Measurements from ENCODE around the gene UBTF.

UBTF gene

DNA sequence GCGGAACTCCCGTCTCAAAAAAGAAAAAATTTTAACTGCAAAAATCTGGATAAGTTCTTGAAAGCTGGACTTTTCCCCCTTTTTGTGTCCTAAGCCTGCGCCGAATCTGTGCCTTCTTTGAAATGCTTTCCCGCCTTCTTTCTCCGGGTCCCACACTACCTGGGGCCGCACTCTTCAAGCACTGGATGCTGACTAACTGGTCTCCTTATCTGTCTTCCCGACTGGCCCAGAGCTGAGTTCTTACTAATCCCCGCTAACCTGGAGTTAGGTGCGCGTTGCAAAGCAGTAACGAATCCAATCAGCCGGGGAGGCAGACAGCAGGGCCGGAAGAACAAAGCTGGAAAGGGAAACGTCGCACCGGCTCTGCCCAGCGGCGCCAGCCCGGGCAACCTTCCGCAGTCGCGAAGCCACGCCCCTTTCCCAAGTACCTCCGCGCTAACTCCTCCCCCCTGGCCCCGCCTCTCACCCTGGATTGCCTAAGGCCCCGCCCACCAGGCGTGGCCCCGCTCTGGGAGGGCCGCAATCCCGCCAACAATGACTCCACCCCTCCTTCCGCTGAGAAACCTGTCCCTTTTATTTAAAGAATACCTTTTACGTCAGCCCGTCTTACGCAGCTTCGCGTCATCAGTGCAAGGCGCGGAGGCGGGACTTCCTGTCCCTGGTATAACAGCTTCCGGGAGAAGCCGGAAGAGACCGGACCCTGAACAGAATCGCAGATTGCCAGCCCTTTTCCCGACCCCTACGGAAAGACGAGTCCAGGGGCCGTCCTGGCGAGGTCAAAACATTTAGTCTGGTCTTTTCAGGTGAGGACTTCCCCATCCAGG is 33.0 kb downstream of the UBTF start, which contains the start of gene TMUB2:
Gene TMUB2, plus strand, starts transcription at position 666 of the 824 bp plus-strand sequence. CDS start 737 bp downstream, outside the sequence.
- no peak for FAIRE-seq
- TF ChIP-seq, protein P1, sequence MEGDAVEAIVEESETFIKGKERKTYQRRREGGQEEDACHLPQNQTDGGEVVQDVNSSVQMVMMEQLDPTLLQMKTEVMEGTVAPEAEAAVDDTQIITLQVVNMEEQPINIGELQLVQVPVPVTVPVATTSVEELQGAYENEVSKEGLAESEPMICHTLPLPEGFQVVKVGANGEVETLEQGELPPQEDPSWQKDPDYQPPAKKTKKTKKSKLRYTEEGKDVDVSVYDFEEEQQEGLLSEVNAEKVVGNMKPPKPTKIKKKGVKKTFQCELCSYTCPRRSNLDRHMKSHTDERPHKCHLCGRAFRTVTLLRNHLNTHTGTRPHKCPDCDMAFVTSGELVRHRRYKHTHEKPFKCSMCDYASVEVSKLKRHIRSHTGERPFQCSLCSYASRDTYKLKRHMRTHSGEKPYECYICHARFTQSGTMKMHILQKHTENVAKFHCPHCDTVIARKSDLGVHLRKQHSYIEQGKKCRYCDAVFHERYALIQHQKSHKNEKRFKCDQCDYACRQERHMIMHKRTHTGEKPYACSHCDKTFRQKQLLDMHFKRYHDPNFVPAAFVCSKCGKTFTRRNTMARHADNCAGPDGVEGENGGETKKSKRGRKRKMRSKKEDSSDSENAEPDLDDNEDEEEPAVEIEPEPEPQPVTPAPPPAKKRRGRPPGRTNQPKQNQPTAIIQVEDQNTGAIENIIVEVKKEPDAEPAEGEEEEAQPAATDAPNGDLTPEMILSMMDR (IDR thresholded peaks at IDR 0.05; ENCODE audit: insufficient read depth, missing control alignments): no peak
- DNase-seq (ENCODE audit: insufficient read length, low spot score): peak; percentile 98

DNA sequence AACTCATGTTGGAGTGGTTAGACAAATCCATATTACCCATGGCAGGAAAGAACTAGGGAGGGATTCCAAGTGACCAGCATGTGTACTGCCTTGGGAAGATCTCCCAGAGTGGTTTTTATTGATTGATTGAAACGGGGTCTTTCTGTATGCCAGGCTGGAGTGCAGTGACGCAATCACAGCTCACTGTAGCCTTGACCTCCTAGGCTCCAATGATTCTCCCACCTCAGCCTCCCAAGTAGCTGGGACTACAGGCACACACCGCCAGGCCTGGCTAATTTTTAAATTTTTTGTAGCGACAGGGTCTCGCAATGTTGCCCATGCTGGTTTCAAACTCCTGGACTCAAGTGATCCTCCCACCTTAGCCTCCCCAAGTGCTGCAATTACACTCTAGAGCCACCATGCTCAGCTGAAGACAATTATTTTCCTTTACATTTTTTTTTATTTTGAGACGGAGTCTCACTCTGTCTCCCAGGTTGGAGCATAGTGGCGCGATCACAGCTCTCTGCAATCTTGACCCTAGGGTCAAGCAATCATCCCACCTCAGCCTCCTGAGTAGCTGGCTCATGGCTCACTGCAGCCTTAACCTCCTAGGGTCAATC is 35.2 kb downstream of the UBTF start:
- DNase-seq (ENCODE audit: insufficient read length, low spot score): no peak
- TF ChIP-seq, protein P1 (IDR thresholded peaks at IDR 0.05; ENCODE audit: insufficient read depth, missing control alignments): no peak
- FAIRE-seq: no peak

DNA sequence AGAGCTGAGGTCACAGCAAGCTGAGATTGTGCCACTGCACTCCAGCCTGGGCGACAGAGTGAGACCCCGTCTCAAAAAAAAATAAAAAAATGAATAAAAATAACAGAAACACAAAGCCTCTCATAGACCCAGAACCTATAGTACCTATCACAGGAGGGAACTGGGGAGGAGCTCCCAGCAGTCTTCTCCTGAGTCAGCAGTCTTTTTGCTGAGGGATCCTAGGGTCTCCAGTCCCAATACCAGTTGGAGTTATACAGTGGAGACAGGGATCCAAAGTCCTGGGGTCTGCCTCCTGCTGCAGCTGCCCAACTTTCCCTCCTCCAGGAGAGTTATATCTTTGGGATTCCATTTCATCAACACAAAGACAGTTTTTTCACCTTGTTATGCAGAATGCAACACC is 36.5 kb downstream of the UBTF start:
- no peak for DNase-seq (ENCODE audit: insufficient read length, low spot score)
- no peak for FAIRE-seq

DNA sequence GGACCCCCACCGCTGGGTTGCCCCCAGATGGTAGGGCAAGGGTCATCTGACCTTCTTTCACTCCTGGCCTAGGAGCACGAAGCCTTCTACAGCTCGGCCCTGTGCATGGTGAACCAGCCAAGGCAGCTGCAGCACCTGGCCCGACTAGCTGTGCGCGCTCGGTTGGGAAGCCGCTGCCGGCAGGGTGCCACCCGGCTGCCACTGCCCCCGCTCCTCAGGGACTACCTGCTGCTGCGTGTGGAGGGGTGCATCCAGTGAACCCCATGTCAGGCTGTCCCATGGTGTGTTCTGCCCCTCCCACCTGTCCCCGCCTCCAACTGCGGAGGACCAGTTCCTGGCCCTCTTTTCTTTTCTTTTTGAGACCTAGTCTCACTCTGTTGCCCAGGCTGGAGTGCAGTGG is 41.3 kb downstream of the UBTF start:
- DNase-seq (ENCODE audit: insufficient read length, low spot score) (no peak), FAIRE-seq (no peak)

More for the DNA sequence above, 36.5 kb downstream of the UBTF start:
- TF ChIP-seq, protein P1 (IDR thresholded peaks at IDR 0.05; ENCODE audit: insufficient read depth, missing control alignments): no peak

DNA sequence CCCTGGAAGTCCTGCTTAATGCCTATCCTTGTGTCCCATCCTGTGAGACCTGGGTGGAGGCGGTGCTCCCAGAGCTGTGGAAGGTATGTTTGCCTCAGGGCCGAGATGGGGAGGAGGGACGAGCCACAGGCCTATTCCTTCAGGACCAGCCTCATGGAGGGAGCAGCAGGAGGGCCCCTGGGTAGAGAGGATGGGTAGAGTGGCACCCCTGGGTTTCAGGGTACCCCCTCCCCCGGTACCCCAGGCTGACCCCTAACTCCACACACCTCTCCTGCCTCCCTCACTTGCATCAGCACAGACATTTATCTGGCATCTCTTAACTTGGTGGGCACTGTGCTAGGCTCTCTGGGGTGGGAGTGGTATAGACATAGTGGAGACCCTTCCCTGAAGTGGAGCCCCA is 41.8 kb downstream of the UBTF start:
- TF ChIP-seq, protein P1 (IDR thresholded peaks at IDR 0.05; ENCODE audit: insufficient read depth, missing control alignments): no peak
- DNase-seq (ENCODE audit: insufficient read length, low spot score) (no peak), FAIRE-seq (no peak)

More for the DNA sequence above, 41.3 kb downstream of the UBTF start:
- TF ChIP-seq, protein P1 (IDR thresholded peaks at IDR 0.05; ENCODE audit: insufficient read depth, missing control alignments): no peak

DNA sequence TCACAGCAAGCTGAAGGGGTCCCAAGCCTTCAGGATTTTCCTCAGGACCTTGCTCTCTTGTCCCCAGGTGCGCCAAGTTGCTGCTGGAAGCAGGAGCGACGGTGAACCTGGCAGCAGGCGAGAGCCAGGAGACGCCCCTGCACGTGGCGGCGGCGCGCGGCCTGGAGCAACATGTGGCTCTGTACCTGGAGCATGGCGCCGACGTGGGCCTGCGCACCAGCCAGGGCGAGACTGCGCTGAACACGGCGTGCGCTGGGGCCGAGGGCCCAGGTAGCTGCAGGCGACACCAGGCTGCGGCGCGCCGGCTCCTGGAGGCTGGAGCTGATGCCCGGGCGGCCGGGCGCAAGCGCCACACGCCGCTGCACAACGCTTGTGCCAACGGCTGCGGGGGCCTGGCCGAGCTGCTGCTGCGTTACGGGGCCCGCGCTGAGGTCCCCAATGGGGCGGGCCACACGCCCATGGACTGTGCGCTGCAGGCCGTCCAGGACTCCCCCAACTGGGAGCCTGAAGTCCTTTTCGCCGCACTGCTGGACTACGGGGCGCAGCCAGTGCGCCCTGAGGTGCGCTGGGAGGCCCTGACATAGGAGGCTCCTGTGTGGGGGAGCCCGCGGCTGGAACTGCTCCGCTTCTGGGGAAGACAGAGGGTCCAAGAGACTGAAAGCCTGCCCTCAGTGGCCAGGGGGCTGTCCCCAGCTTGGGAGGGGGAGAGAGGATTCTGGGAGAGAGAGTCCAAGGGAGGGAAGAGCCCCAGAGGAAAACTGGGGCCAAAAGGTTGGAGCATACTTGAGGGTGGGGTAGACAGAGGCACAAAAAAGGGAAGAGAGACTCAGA is 42.6 kb downstream of the UBTF start:
- no peak for DNase-seq (ENCODE audit: insufficient read length, low spot score)
- TF ChIP-seq, protein P1 (IDR thresholded peaks at IDR 0.05; ENCODE audit: insufficient read depth, missing control alignments): no peak
- no peak for FAIRE-seq

All from D721Med (cell line).